GM19395 (cell line): Measurements from ENCODE around the gene SHROOM3.
"Not testable (repeated sequence)": the region's sequence is repeated elsewhere in the genome, so short reads cannot be mapped to it uniquely, and the experiment has no call there.

ENCODE experiments used
- ATAC-seq: cut with Tn5 transposase; IDR thresholded peaks from one replicate; pipeline ENCODE4 v1.9.1; 2021; ENCODE audit warnings: mild to moderate bottlenecking, moderate library complexity; ENCODE audit not compliant: unreplicated experiment

SHROOM3 gene

DNA sequence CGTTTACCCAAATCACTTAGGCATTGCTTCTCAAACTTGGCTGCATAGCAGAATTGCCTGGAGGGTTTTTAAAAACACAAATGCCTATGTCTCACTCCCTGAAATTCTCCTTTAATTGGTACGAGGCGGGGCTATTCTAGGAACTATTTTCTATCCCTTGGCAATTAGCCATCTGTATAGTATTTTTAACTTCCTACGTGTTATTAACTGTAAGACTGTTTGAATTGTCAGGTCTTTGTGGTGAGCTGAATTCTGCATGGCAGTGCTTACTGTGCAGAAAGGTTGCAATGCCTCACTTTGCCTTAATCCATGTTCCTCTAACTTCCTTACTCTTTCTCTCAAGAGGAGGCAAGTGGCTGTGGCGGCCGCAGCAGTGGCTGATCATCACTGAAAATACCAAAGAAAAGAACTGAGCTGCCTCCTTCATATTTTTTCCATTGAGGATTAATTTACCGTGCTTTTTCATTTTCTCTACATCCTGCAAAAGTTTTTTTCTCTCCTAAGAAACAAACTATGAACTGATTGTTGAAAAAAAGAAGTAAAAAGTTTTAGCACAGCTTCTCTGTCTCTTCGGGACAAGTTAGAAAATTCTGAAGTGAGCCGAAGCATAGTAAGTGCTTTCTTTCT lies at the start of gene SHROOM3:
SHROOM3 (plus strand) TSS at position 329 of the 627 bp plus-strand sequence. CDS start 824 bp downstream, outside the sequence.
- ATAC-seq: no peak

GRCh38 chr4:76385974-76386373 lies 49.1 kb upstream of the SHROOM3 start:
- no peak for ATAC-seq

- no peak for ATAC-seq
Observed at GRCh38 chr4:76386566-76387305, 48.3 kb upstream of the SHROOM3 start.

GRCh38 chr4:76388160-76388908 lies 46.7 kb upstream of the SHROOM3 start:
- no peak for ATAC-seq

DNA sequence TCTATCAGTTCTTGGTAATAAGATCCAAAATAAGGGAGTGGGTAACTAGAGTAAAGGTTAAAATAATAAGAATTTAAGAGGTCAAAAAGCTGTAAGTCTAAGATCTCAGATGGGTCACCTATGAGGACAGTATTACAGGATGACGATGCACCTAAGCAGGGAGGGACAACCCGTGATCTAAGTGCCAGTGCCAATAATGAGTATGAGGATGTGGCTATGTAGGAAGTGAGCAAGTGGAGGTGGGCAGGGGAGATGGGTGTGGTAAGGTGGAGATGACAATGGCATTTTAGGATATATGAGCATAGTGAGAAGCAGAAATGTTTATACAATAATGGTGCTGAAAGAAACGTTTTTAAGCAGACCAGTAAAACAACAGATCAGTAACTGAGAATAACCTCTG lies 33.4 kb upstream of the SHROOM3 start:
- no peak for ATAC-seq

DNA sequence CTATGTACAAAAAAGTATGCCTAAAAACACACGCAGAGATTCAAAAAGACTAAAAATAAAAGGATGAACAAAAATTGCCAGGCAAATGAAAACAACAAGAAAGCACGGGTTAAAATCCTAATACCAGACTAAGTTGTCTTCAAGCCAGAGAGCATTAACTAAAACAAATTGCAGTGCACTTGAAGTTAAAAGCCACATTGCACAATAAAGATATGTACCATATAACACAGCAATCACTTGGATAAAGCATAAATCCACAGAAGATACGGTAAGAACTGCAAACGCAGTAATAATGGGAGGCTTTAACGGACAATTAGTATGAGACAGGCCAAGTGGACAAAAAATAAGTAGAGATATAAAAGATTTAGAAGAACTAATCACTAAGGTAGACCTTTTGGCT lies 28.9 kb upstream of the SHROOM3 start:
- no peak for ATAC-seq

DNA sequence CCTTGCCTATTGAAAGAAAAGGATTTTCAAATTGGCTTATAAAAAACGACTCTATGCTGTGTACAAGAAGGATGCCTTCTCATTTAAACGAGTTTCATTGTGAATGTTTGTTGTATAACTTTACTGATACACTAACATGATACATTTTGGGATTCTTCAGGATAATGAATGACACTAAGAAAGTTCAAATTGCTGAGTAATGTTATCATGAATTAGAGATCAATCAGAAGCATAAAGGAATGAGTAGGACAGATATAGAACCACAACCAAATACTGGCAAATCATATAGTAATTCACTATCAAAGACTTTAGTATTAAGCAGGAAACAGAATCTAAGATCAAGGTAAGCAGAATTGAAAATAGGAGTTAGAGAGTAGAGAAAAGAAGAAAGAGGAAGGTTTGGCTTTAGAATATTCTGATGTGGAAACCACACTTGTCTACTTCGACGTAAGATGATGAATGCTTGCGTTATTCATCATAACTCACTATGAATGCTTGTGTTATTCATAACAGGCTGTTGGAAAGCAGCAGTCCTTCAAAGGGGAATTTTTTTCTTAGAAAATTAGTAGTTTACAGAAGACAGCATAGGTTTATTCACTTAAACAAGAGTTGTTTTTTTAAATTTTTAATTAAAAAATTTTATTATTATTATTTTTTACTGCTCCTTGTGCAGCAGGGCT lies 27.4 kb upstream of the SHROOM3 start:
- ATAC-seq: no peak

DNA sequence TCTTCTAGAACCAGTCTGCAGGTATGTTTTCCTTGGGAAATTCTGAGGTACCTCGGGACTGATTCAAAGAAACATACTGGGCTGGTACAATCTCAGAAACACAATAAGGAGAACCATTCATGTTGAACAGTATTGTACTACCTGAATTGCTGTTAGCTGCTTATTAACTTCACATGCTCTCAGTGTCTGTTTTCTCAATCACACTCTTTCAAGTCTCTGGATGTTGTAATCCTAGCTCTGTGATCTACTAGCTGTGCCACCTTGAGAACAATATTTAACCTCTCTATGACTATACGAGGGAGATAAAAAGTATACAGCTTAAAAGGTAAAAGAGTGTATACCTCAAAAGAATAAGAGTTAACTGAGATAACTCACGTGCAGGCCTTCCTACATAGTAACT lies 24.4 kb upstream of the SHROOM3 start:
- ATAC-seq: no peak

DNA sequence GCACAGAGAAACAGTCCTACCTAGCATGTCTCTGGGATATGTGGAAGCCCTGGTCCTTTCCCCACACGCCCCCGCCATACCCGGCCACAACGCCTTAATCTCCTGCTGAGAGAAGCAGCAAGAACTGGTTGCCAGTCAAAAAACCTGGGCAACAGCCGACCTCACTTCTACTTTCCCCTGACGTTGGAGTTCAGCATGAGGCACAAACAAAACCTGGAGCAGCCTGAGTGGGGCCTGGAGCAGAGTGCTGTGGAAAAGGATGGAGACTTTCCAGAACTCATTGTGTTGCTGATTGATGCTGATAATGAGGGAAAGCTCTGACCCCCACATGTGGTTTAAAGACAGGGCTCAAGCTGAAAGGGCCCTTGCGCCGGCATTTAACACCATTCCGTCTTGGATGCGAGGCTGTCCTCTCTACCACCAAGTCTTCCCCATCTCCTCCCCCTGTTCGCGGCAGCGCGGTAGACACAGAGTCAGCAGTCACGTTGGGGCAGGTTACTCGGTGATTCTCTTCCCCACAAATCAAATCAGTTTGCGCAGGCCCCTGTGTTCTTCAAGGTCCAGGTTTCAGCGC lies 14.8 kb upstream of the SHROOM3 start:
- ATAC-seq: no peak

GRCh38 chr4:76420762-76421581 lies 14.1 kb upstream of the SHROOM3 start, which contains the start of gene CCDC158:
Gene CCDC158 (minus strand): TSS chr4:76421141. CDS start chr4:76403207, 17,934 bp downstream.
- ATAC-seq: no peak

DNA sequence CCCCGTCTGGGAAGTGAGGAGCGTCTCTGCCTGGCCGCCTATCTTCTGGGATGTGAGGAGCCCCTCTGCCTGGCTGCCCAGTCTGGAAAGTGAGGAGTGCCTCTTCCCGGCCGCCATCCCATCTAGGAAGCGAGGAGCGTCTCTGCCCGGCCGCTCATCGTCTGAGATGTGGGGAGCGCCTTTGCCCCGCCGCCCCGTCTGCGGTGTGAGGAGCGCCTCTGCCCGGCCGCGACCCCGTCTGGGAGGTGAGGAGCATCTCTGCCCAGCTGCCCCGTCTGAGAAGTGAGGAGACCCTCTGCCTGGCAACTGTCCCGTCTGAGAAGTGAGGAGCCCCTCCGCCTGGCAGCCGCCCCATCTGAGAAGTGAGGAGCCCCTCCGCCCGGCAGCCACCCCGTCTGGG lies 11.9 kb upstream of the SHROOM3 start:
- ATAC-seq: not testable (repeated sequence)

DNA sequence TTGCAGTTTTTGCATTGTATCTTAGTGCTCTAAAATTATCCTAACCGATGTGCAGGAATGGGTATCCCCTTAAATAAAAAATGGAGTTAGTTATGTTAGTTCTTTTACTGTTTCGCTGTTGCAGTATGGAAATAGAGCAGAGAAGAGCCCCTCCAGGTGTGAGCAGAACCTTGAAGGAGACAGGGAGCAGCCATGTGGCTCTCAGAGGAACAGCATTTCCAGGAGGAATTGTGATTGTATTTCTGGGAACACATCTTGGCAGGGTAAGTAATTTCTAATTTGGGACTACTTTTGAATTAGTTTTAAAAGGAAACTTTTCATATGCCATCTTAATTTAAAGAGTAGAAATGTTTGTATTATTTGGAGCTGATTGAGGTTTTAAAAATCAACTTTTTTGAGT lies 8.8 kb upstream of the SHROOM3 start:
- ATAC-seq: no peak

GRCh38 chr4:76429636-76430035 lies 5.4 kb upstream of the SHROOM3 start:
- no peak for ATAC-seq

- no peak for ATAC-seq
Observed at GRCh38 chr4:76430519-76431388, 4.3 kb upstream of the SHROOM3 start.

DNA sequence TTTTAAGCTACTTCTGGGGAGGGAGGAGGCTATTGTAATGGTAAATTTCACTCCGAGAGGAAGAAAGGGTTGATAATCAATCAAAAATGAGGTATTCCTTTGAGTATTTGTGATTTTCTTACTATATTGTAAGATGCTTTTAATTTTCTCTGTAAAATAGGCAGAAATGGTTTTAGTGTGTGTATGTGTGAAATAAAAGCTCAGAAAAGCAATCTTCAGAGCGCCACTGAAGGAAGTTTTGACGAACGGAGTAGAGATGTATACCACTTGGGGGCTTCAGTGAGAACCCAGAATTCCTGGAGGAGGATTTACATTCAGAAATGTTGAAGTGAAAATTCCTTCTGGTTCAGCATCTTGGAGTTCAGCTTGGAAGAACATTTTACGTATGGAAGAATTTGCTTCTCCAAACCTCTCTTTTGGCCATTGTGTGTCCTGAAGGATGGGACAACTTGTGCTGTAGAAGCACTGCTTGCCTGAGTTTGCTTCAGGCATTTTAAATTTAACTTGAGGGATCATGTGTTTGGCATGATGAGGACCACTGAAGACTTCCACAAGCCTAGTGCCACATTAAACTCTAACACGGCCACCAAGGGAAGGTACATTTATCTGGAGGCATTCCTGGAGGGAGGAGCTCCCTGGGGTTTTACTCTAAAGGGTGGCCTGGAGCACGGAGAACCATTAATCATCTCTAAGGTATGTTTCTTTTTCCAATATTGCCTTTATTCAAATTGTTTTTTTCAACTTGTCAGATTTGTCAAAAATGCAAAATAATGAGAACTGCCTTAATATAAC lies 695 bp downstream of the SHROOM3 start:
- ATAC-seq: no peak

DNA sequence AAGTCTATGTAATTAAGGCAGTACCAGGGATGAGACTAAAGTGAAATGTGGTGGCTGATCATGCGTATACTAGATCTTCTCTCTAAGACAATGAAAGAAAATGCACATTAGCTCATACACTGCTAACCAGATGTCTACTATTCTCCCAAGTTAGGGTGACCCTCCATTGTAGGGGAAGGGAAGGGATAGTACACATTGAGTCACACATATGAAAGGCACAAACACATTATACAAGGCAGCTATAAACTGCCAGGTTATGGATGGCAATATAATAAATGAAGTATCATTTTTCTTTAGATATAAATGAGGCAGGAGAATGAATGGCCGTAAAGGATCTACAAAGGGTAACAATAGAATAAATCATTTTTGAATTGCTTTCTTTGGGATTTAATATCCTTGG lies 4.5 kb downstream of the SHROOM3 start:
- ATAC-seq: no peak

DNA sequence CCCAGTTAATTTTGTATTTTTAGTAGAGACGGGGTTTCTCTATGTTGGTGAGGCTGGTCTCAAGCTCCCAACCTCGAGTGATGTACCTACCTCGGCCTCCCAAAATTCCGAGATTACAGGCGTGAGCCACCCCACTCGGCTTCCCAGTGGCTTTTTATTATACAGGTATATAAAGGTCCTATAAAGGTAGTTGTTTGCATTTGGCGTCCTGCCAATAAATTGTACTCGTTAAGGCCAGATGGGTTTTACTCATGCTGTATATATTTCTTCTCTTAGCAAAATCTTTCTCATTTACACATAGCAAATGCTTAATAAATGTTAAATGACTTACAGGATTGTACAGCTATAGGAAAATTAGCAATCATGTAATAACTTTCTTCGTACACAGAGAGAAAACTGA lies 6.9 kb downstream of the SHROOM3 start:
- no peak for ATAC-seq

DNA sequence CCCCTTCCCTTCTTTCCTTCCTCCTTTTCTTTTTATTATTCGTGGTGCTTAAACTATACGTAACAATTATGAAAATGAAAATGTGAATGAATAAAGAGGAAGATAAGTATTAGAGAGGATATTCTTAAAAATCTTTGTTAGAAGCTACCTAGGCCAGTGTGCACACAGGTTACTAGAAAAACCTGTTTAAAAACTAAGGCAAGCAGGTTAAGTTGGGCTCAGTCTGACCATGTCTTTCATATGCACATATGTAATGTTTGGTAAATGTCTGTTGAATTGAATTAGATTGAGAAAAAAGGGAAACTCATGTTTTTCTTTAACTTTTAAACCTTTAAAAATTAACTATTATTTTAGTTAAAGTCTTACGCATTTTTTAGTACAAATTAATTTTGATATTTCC lies 7.8 kb downstream of the SHROOM3 start:
- ATAC-seq: no peak
